Ovary (tissue), 10 donors: ENCODE data around the gene SSX2IP. TPM values are rescaled to one million over a fixed set of nuclear protein-coding genes. Genes with fewer than 3 reads are reported as not detected.

Source experiments
- DNase-seq, 5 donors: peaks; one replicate each; pipeline ENCODE4 v3.0.0-alpha.2; 2019 to 2020
- H3K27ac ChIP-seq, 2 donors: fragments of 200-600 bp; one replicate each; pipeline versions ENCODE4 v1.5.1 to v1.8.0; 2019 to 2022
- H3K27me3 ChIP-seq: fragments of 200-600 bp; one replicate; pipeline ENCODE4 v1.8.0; 2022
- H3K36me3 ChIP-seq: fragments of 200-600 bp; sonication (generic); one replicate; pipeline ENCODE4 v1.5.1; 2019
- H3K4me1 ChIP-seq: one replicate; pipeline ENCODE4 v1.8.1; 2013; ENCODE audit warnings: mild to moderate bottlenecking, moderate library complexity; ENCODE audit not compliant: insufficient read depth
- H3K4me3 ChIP-seq: fragments of 200-600 bp; sonication (generic); one replicate; pipeline ENCODE4 v1.5.1; 2017
- H3K9me3 ChIP-seq, 2 donors: fragments of 200-600 bp in 1 of 2; sonication (generic) in 1 of 2; one replicate each; pipeline versions ENCODE4 v1.5.1 to v1.8.1; 2013 to 2019; ENCODE audit warnings: mild to moderate bottlenecking in 1 of 2, moderate library complexity in 1 of 2
- EP300 ChIP-seq: sonication (generic); formaldehyde crosslinking; IDR thresholded peaks from one replicate; pipeline ENCODE4 v1.6.1; 2017; ENCODE audit warnings: antibody characterized with exemption
- POLR2A ChIP-seq: fragments of 450-650 bp; IDR thresholded peaks from one replicate; pipeline ENCODE4 v1.6.1; 2017; ENCODE audit warnings: antibody characterized with exemption, mild to moderate bottlenecking, moderate library complexity
- WGBS, 3 donors: extraction: QIAGEN DNeasy Blood & Tissue Kit in 1 of 3; methylation state at CpG; one replicate each; pipeline versions ENCODE4 v1.1.5 to v1.1.7; 2013 to 2017; 5-methylcytosine and 5-hydroxymethylcytosine counted together
- intact Hi-C, 4 donors: fragments of 100-400 bp; cut with DNase I; formaldehyde crosslinking; loops; one replicate each; pipeline versions ENCODE4 v1.11.0 to v1.15.1; 2022 to 2023
- long read RNA-seq, 3 donors: library from polyadenylated mRNA in 2 of 3; unstranded in 2 of 3; transcript quantifications; one replicate each; pipeline ENCODE4 v2.0.0 and lab custom pipeline, GENCODE V29; 2021 to 2026
- polyA plus RNA-seq, 2 donors: library from polyadenylated mRNA; stranded (reverse); fragments of 200-250 nt in 1 of 2; fragments of 350-450 nt in 1 of 2; fragmentation: Illumina TruSeq in 1 of 2; extraction: RNeasy Lipid Tissue Mini Kit (QIAGEN cat#74804) in 1 of 2; gene quantifications; one replicate each; pipeline ENCODE4 v1.2.3, GENCODE V29; 2013 to 2014
- total RNA-seq, 7 donors: library from RNA; depleted of rRNA in 2 of 7; stranded (reverse); fragments of >200 nt in 2 of 7; fragmentation: NEBNext Ultra II Directional in 3 of 7; extraction: Animal tissue kit (Norgen Biotek cat#: 25700) in 3 of 7; gene quantifications; one replicate each; pipeline versions ENCODE4 v1.1.0 to v1.2.4, GENCODE V29; 2016 to 2023
- TF ChIP-seq, protein P1 (sequence below), 3 donors: fragments of 450-650 bp in 2 of 3; fragments of 200-600 bp in 1 of 3; IDR thresholded peaks; one replicate each; pipeline versions ENCODE4 v1.5.1 to v1.8.0; 2016 to 2022; ENCODE audit warnings: antibody characterized with exemption in 3 of 3, mild to moderate bottlenecking in 1 of 3
- donor health status: DM: no; HTN: no; CAD: no; lungs with moderate emphysema.
- donor health status: DM: no; HTN: no; CAD: no.
- donor health status: Bipolar disorder and iron deficiency.
- donor health status: DM: yes; HTN: yes; CAD: no.
- donor health status: DM: no; HTN: no; CAD: no.
- donor health status: DM: yes; HTN: yes; CAD: no.

Gene SSX2IP, protein sequence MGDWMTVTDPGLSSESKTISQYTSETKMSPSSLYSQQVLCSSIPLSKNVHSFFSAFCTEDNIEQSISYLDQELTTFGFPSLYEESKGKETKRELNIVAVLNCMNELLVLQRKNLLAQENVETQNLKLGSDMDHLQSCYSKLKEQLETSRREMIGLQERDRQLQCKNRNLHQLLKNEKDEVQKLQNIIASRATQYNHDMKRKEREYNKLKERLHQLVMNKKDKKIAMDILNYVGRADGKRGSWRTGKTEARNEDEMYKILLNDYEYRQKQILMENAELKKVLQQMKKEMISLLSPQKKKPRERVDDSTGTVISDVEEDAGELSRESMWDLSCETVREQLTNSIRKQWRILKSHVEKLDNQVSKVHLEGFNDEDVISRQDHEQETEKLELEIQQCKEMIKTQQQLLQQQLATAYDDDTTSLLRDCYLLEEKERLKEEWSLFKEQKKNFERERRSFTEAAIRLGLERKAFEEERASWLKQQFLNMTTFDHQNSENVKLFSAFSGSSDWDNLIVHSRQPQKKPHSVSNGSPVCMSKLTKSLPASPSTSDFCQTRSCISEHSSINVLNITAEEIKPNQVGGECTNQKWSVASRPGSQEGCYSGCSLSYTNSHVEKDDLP
- total RNA-seq (1 to 10 TPM; 1.4 to 8.5 (median 5.0) TPM), polyA plus RNA-seq (1 to 10 TPM; 1.1 to 4.5 TPM)
- long read RNA-seq, donor 1, full-length matches to known transcripts, result 1 of 3 reads
- long read RNA-seq, donor 1, partial matches to known transcripts, result 1 of 3 reads
- long read RNA-seq, donor 1, other reads (novel, unspliced or antisense), result 1 of 3 reads
- long read RNA-seq, donor 2, full-length matches to known transcripts, result 3 of 3 reads
- long read RNA-seq, donor 2, partial matches to known transcripts, result 0 of 3 reads
- long read RNA-seq, donor 2, other reads (novel, unspliced or antisense), result 0 of 3 reads
- long read RNA-seq, donor 3, full-length matches to known transcripts, result 2 of 6 reads
- long read RNA-seq, donor 3, partial matches to known transcripts, result 0 of 6 reads
- long read RNA-seq, donor 3, other reads (novel, unspliced or antisense), result 4 of 6 reads

DNA sequence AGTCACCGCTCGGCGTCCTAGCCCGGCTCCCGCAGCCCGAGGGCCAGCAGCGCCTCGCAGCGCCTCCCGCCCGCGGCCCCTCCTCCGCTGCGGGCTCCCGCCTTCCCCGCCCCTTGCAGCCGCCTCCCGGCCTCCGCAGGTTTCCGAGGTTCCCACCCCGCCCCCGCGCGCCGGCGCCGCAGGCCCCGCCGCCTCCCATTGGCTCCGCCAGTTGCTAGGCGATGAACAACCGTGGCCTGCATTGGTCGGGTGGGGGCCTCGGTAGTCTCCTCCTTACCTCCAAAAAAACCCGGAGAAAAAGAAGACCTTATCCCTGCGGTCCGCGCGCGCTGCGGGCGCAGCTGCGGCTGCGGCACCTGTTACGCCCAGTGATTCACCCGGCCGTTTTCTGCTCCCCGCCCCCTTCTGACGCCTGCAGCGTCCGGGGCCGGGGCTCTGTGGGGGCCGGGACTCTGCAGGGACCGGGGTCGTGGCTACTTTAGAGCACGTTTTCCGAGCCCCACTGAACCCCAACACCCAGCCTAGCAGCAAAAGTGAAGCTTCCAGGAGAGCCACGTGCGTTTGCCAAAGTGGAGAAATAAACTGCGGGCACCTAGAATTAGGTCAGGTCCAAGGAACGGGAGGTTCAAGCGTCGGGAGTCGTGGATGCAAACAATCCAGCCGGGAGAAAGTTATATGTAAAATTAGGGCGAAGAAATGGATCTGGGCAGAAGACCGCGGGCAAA is at the start of gene SSX2IP:
SSX2IP (minus strand) TSS at position 65 of the 725 bp plus-strand sequence. CDS start 19,242 bp downstream, outside the sequence.
- intact Hi-C loops, result no loop called here
- Histone ChIP-seq H3K36me3 (no peaks in the 10 kb centered on the region), H3K27ac (peak within 1 kb of the TSS; percentile 40 to 78), H3K27me3 (no peaks in the 10 kb centered on the region), H3K4me3 (peak within 1 kb of the TSS; percentile 90), H3K4me1 (peaks cover 1% of the 10 kb centered on the region), H3K9me3 (no peaks in the 10 kb centered on the region)
- WGBS, 3 donors, result 1% methylated on average over 34 to 68 of the region's 68 CpGs
- peak; percentile 97 to 99 (median 99) for DNase-seq
- TF ChIP-seq, protein P1, sequence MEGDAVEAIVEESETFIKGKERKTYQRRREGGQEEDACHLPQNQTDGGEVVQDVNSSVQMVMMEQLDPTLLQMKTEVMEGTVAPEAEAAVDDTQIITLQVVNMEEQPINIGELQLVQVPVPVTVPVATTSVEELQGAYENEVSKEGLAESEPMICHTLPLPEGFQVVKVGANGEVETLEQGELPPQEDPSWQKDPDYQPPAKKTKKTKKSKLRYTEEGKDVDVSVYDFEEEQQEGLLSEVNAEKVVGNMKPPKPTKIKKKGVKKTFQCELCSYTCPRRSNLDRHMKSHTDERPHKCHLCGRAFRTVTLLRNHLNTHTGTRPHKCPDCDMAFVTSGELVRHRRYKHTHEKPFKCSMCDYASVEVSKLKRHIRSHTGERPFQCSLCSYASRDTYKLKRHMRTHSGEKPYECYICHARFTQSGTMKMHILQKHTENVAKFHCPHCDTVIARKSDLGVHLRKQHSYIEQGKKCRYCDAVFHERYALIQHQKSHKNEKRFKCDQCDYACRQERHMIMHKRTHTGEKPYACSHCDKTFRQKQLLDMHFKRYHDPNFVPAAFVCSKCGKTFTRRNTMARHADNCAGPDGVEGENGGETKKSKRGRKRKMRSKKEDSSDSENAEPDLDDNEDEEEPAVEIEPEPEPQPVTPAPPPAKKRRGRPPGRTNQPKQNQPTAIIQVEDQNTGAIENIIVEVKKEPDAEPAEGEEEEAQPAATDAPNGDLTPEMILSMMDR (IDR thresholded peaks at IDR 0.05), result no peak
- TF ChIP-seq POLR2A (no peak), EP300 (no peak)

DNA sequence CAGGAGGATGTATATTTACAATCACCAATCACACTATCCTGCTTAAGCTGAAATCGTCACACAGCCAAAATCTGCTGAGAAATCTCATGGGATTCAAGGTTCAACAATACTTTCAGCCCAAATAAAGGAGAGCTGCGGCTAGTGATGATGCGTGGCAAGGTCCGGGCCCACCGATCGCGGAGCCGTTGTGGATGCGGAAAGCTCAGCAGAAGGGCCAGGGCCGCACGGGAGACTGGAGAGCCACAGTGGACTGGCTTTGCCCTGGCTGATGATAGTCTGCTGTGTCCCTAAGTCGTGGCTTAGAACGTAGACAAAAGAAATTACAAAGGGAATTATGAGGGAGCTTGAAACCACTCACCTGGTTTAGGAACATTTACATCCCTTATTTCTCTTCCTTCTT is 48.0 kb upstream of the SSX2IP start:
- no peaks in the 10 kb centered on the region for H3K36me3 ChIP-seq
- no peaks in the 10 kb centered on the region for H3K27me3 ChIP-seq
- WGBS, 3 donors, result 94 to 96% (median 94%) methylated on average over 13 of the region's 13 CpGs
- no peak for DNase-seq
- H3K4me1 ChIP-seq, result no peaks in the 10 kb centered on the region
- no peak overlapping the region for H3K4me3 ChIP-seq
- H3K9me3 ChIP-seq, result peaks cover 0 to 3% of the 10 kb centered on the region in 2 donors
- no peak overlapping the region for H3K27ac ChIP-seq
- TF ChIP-seq EP300, result no peak
- no peak for TF ChIP-seq POLR2A
- TF ChIP-seq, protein P1 (IDR thresholded peaks at IDR 0.05), result no peak
- intact Hi-C loops, result no loop called here

DNA sequence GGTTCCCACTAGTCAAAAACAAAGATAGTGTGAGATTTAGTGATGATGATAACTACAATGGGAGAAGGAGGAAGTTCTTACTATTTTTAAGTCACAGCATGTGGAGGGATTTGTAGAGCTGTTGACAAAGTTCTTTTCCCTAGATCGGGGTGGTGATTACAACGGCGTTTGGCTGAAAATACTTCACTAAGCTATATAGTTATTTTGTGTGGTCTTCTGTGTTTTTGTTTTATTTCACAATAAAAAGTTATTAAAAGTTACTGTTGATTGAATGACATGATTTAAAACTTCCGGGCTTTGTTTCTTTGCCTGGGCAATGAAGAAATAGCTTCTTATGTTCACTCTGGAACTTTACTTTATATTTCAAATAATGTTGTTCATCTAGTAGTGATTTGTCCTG is 47.3 kb upstream of the SSX2IP start:
- no peak overlapping the region for H3K27ac ChIP-seq
- intact Hi-C loops, result no loop called here
- H3K4me1 ChIP-seq, result no peaks in the 10 kb centered on the region
- H3K27me3 ChIP-seq, result no peaks in the 10 kb centered on the region
- no peak for DNase-seq
- TF ChIP-seq, protein P1 (IDR thresholded peaks at IDR 0.05), result no peak
- no peak for TF ChIP-seq EP300
- TF ChIP-seq POLR2A, result no peak
- H3K4me3 ChIP-seq, result no peak overlapping the region
- 74 to 84% (median 75%) methylated on average over 4 of the region's 4 CpGs for WGBS, 3 donors
- peaks cover 0 to 3% of the 10 kb centered on the region in 2 donors for H3K9me3 ChIP-seq
- no peaks in the 10 kb centered on the region for H3K36me3 ChIP-seq

DNA sequence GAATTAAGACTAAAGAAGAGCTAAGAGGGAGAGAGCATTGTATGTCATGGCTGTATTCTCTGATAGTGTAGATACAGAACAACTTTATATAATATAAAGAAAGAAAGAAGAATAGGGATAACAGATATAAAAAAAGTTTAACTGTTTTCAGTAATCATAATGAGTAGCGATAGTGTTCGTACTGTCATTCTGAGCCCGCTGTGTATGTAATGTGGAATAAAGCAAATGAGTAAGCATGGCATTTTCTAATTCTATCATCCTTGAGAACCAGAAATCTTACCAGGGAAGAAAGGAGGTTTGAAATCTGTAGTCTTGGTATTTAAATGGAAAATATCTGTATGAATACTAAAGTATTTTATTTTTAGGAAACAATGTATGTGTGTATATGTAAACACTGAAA is 46.7 kb upstream of the SSX2IP start:
- TF ChIP-seq POLR2A (no peak), EP300 (no peak)
- TF ChIP-seq, protein P1 (IDR thresholded peaks at IDR 0.05), result no peak
- 91 to 96% (median 95%) methylated on average over 3 of the region's 3 CpGs for WGBS, 3 donors
- intact Hi-C loops, result no loop called here
- Histone ChIP-seq H3K27ac (no peak overlapping the region), H3K9me3 (peaks cover 0 to 3% of the 10 kb centered on the region in 2 donors), H3K4me1 (no peaks in the 10 kb centered on the region), H3K4me3 (no peak overlapping the region), H3K36me3 (no peaks in the 10 kb centered on the region), H3K27me3 (no peaks in the 10 kb centered on the region)
- DNase-seq, result no peak
